NCI-H2196 treated with DMSO at 0.1 percent for 48 hours (cell line): ENCODE data around the gene RAD51B.

Experiments used
- DNase-seq: peaks from one replicate; lab custom pipeline; 2025; ENCODE audit not compliant: unreplicated experiment; lab: John Stamatoyannopoulos, UW

Gene RAD51B

DNA sequence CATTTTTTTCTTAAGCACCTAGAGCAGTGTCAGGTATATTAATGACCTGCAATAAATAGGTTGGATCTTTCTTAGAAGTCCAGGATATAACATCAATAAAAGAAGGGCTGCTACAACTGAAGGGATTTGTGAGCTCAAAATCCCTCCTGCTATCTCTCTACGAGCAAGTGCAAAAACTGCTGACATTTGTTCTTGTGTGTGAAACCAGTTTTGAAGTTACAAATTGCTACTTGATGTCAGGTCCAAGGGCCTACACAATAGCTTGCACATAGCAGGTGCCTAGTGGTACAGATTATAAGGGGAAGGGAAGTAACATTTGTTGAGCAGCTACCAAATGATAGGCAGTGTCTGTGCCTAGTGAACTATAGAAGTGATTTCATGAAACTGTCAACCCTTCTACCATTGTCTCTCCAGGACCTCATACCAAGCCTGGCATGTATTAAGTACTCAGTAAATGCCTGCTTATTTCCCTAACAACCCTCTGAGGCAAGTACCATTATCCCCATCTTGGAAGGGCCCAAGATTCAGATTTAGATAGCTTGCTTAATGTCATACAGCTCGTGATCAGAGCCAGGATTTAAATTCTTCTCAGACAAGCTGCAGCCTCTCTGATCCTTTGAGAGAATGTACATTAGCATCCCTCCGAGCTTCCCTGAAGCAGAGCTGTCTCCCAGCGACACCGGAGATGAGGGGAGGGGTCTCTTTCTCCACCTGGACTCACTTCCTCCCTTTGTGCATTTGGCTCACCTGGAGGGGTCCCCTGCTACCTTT, 673.0 kb downstream of the RAD51B start:
- no peak for DNase-seq

DNA sequence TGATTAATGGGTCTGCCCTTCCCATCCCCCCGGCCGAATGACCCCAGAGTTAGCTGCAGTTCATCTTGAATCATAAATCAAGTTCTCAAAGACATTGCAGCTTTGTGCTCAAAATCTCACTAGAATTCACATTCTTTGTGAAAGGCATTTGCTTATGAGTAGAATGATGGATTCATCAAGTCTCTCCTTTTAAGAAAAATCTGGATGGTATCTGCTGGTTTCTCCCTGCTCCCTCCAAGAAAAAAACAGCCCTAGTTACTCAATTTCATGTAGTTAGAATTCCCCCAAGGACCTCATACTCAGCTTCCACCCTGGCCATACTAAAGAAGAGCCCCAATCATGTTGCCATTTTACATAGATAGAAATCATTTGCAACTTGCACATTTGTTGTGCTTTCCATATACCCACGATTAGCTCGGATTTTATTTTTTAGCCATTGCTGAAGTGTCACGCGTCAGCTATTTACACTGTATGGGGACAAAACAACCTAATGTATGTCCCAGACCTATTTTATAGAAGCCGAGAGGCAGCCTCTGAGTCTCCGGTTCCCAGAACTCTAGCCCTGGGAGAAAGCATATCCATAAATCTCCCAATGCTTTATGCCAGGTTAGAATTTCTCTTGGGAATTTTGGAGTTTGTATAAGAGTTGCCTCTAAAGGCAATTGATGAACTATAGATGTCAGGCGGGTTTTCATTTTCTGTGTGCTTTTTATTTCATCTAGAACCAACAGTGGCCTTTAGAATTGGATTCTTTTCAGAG, 673.8 kb downstream of the RAD51B start:
- DNase-seq: no peak

DNA sequence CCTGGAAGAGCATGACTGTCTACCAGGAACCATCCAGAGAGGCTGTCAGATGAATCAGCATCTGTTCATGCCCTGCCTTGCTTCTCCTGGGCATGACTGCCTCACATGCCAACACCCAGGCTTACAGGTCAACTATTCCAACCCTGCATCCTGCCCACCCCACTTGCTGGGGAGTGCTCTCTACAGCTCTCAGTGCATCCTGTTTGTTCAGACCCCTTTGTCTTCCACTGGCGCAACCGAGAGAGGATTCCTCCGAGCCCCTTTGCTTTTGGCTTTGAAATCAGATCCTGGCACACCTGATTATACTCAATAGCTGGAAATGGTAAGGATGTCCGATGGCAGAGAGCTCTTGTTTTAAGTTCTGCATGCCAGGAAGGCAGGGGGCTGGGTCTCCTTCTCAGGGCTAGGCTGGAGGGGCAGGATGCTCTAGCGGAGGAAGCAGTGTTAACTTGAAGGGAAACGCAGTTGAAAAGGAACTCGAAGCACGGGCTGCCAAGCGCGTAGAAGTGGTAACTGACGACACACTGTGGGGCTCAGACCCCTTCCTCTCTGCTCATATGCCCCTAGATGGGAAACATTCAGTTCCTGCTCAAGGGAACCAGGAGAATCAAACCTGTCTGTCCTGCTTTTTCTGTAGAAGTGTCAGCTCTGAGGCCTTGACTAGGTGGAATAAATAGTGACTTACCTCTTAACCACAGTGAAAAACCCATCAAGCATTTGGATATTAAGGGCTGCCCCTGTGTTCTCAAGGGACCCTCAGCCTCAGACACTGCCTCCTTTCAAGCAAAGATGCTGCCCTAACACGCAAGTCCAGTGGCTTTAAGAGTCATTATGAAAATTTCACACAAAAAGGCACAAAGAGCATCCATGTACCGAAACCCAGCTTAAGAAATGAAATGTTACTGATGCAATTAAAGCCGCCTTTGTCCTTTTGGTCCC, 675.8 kb downstream of the RAD51B start:
- DNase-seq: no peak

DNA sequence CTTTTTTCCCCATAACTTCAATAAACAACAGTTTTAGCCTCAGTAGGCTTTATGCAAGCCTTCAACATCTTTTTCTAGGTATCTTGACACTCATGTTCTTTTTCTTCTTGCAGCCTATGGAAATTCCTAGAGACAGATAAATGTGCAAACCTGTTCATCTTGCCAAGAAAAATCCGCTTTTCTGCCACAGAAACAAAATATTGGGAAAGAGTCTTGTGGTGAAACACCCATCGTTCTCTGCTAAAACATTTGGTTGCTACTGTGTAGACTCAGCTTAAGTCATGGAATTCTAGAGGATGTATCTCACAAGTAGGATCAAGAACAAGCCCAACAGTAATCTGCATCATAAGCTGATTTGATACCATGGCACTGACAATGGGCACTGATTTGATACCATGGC, 677.4 kb downstream of the RAD51B start:
- no peak for DNase-seq

DNA sequence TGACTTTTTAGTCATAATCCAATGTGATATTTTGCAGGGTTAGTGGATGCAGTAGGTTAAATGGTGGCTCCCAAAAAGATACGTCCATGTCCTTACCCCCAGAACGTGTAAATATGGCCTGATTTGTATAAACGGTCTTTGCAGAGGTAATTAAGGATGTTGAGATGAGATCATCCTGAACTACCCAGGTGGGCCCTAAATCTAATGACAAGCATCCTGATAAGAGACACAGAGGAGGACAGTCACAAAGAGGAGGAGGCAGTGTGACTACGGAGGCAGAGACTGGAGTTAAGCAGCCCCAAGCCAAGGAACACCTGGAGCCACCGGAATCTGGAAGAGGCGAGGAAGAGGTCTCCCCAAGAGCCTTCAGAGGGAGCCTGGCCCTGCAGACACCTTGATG, 679.9 kb downstream of the RAD51B start:
- no peak for DNase-seq

DNA sequence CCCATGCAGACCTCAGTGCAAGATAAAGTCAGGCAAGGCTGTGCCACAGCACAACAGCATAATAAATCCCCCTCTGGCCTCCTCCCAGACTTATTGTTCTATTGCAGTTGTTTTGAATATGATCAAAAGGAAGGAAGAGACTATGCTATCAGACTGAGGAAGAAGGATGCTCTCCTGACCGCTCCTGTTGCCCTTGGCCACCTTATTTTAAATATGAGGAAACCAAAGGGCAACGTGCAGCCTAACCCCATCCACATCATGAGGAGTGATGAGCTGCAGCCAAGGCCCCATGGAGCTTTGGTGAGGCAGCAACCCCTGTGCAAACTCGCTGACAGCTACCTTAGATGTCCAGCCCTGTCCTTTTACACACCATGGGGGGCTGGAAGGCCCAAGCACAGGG, 681.6 kb downstream of the RAD51B start:
- DNase-seq: no peak

DNA sequence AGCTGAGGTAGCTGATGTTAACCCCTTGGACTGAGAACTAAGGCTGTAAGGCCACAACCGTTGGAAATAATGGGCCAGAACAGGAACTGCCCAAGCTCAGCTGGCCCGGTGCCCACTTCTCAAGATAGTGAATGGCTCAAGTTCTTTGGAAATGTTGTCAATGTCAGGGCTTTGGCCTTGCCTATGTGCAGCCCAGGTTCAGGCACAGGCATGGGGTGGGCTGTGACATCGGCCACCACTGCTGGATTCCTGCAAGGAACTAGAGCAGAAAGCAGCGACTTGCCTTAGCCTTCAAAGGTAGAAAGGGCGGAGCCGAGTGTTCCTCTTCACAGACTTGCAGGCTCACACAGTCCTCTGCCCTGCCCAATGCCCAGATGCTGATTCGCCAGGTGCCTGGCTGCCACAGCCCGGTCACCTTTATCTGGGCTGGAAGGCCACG, 682.1 kb downstream of the RAD51B start:
- DNase-seq: no peak

DNA sequence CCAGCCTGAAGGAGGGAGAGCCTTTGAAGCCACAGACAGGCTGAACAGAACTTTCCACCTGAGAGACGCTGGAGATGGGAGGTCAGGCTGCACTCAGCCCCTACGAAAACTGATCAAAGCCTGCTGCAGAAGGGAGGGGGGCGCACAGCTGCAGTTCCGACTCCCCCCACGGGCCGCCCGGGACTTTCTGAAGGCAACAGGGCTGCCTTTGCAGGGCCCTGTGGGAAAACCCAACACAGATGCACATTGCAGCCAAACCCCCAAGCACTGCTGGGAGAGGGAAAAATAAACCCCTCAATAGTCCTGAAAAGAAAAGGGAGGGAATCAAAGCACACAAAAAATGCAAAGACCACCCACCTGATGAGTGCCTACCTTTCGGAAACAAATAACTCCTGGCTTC, 682.7 kb downstream of the RAD51B start:
- DNase-seq: no peak

DNA sequence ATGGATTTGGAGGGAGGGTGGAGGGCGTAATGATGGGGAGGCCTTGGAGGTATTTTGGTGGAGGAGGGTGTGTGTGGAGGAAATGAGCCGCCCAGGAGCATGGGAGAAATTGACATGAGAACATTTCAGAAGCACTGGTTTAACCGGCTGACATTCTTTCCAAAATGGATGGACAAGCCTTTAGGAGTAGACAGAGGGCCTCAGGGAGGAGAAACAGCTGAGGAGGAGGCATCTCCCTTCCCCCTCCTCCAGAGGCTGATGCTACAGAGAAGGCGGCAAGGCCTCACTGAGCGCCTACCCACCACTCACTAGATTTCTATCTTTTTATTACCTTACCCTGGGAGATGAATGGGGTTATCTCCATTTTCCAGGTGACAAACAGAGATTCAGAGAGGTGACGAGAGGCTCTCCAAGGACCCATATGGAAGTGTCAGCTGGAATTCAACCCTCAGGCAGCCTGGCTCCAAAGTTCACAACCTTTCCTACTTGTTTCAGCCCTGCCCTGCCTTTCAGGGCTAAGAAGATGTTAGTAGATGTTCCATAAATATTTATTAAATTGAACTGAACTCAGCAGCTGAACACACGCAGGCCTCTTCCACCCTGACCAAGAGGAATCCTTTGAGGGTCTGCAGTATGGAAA, 683.7 kb downstream of the RAD51B start:
- DNase-seq: no peak

DNA sequence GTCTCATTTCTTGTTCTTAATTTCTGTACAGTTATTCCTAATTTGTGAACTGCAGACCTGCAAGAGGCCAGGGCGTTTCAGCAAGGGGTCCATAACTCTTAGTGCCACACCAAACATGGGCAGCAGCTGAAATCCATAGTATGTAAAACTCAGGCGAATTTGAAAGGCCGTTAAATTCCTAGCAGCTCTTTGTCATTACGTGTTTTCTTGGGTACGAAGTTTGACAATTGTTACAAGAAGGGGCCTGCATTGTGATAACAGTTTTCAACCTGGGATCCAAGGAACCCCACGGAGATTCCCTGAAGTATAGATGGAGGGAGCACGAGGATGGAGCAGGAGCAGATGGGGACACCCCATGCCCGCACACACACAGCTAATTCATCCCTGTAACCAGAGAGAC, 685.3 kb downstream of the RAD51B start:
- no peak for DNase-seq

DNA sequence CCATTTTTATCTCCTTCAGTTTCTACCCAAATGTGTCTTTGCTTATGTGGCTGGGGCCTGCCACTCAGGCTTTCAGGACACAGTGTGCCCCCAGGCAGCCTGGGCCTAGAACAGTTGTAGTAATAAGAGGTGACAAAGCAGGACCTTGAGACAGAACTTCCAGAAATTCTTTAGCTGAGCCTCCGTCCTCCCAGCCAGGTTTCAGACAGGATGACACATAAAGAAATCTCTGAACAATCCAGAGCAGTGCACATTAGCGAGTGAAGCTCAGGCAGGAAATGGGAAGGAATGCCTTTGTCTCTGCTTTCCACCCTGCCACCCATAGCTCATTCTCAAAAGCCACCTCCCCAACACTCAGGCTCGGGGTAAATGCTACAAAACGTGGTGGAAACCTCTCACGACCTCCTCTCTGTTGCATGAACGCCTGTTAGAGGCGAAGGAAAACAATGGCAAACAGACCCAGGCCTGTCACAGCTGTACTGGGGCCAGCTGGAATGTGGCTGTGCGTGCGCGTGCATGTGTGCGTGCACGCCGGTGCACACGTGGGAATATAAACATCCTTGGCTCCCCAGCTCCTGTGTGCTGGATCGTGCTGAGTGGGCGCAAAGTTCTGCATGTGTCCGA, 686.6 kb downstream of the RAD51B start:
- no peak for DNase-seq

DNA sequence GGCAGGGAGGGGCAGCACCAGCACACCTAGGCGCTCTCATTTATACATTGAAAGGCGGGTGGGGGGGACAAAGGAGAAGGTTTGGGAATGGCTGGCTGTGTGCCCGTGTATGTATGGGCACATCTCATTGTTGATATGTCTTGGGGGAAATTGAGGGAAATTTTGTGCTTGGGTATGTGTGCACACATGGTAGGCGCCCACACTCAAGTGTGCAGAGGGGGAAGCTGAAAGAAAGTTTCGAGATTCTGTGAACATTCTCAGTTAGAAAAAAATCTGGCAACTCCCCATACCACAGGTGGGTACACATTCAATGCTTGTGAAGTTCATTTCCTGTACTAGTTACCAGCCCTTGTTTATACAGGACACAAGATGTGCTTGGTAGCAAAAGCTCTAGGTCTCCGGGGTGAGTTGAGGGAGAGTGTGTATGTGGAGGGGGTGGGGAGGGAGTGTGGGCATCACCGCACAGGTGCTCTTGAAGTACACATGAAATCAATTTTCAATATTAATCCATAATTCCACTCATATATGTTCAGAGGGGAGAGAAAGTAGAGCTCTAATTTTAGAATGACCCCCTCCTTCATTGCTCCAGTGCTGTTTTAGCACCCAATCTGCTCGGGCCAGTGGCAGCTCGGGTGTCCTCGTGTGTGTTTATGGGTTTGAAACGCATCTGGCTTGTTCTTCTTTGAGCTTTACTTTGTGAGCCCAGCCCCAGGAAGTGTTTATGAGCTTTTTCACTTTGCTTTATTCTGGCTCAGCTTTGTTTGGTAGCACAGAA, 687.3 kb downstream of the RAD51B start:
- DNase-seq: no peak

DNA sequence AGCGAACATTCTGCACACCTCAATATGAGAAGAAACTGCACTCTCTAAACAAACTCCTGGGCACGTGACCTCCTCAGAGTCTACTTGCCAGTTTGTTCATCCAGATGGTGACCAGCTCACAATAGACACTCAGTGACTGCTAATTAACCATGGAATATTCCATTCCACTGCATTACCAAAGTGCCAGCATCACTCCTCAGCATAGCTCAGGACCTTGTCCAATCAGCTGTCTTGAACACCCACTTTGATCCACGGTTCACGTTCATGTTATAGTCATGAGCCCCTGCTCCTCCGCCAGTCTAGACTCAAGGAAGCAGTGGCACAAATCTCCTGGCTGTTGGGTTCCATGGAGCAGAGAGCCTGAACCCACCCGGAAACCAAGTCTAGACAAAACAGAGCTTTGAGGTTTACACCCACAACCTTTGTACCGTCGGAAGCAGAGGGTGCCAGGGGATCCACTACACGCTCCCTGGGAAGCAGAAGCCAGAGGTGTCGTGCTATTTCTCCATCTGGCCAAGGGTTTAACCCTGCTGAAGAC, 688.0 kb downstream of the RAD51B start:
- no peak for DNase-seq

DNA sequence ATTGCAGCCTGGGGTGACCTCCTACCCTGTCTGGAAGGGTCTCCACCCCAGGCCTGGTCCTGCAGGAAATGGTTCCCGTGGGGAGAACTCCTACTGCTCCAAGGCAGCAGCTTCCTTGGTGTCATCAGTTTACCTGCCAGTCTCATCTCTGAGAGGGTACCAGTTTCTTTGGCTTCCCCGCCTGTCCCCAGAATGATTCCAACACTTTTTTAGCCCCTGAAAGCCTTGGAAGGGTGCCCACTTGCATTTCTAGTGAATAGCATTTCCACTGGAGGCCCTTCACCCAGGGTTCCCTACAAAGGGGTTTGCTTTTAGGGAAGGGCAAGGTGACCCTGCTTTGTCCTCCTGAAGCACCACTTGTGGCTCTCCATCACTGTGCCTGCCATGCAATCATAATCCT, 689.0 kb downstream of the RAD51B start:
- DNase-seq: no peak

DNA sequence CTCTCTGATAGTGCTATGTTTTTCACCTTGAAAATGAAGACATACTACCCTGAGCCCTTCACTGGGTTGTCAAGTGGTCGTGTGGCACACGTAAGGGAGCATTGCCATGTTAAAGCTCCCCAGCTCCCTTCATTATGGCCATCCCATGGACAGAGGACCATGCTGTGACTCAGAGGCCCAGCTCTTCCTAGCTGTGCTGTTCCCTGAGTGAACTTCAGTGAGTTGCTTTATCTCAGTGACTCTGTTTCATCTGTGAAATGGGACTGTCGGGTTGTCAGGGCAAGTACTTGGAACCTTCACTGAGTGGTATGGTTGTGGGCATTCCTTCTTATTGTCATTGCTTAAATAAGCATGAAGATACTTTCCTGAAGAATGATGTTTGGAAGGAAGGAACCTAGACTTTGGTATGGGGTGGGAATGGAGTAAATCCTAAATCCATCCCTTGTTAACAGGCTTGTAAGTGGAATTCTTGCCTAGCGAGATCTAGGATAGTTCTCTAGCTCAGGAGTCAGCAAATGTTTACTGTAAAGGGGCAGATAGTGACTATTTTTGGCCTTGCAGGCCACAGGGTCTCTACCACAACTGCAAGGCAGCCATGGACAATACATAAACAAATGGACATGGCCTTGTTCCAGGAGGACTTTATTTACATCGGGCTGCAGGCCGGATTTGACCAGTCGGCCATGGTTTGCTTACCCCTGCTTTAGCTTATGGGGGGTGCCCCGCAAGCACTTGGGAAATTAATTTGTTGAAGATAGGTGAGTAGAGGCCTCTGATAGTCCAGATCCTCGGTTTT, 689.8 kb downstream of the RAD51B start:
- no peak for DNase-seq

DNA sequence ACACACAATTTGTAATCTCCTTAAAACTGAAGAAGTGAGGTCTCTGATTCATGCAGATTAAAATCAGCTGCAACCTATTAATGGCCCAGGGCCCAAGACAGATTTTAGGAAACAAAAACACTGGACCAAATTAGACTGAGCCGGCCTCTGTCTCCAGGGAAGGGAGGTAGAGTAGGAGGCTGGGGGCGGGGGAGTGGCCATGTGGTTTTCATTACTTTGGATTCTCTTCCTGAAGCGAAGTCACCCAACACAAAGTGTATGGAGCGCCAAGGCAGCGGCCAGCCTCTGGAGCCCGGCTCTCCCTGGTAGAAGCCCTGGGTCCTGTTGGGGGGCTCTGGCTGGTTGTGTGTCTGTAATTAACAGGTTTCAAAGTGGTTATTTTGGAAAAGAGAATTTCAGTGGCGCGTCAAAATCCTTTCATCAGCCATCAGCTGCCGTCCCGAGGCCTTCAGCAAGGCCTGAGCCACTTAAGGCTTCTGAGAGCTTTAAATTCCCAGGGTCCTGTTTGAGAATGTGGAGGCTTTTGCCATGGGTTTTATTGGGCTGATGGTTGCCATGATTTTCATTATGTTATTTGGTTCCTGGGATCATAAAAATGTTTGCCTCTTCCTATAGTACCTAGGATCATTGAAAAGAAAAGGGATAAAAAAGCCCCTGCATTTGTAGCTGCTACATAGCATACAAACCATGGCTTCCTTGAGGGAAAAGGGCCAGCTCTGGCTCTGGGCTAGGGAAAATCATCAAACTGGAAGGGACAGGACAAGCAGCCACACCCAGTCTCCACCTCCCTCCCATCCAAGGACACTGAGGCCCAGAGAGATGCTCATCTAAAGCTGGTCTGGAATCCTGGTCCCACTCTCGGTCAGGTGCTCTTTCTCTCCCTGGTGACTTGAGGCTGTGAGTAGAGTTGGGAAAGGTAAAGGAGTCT, 690.9 kb downstream of the RAD51B start:
- DNase-seq: no peak
